HG02642 (cell line): ENCODE results near the gene SCN7A.
A peak's percentile ranks its signal among the peaks of the same experiment; 100 is the strongest.

Experiments
- ATAC-seq: cut with Tn5 transposase; IDR thresholded peaks from one replicate; pipeline ENCODE4 v1.9.1; 2021; ENCODE audit warnings: mild to moderate bottlenecking; ENCODE audit not compliant: unreplicated experiment, poor library complexity

The SCN7A gene

GRCh38 chr2:166406374-166406773 is 87.7 kb downstream of the SCN7A start:
- ATAC-seq = no peak

DNA sequence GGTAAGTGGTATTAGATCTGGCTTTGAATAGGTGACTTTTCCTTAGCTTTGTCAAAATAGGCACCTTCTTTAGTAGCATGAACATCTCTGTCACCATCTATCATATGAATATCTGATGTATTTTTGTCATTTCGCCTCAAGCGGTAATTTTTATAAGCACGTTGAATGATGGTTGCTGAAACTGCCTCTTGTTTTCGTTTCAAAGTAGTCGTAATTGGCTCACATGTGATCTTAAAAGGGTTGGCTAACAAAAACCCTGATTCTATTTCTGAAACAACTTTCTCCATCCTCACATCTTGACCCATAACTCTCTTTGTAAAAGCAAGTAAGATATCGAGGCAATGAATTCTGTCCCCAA is 88.5 kb downstream of the SCN7A start:
- ATAC-seq = no peak

- ATAC-seq = no peak
Observed at GRCh38 chr2:166404831-166405568, 89.0 kb downstream of the SCN7A start.

DNA sequence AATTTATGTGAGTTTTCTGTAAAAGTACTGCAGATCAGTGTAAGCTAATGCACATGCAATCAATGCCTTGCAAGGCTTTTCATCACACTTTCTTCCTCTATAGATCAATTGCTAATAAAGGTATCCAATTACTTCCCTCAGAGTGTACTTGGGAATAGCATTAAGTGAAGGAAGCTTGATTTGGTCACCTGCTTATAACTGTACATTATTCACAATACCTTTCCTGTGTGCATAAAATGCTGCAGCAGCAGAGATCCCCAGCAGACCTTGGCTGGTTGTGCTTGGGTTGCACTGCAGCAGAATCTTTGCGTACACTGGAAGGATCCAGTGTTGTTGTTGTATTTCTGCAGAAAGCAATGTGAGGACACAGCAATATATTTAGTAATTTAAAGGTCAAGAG is 99.8 kb downstream of the SCN7A start:
- no peak for ATAC-seq

DNA sequence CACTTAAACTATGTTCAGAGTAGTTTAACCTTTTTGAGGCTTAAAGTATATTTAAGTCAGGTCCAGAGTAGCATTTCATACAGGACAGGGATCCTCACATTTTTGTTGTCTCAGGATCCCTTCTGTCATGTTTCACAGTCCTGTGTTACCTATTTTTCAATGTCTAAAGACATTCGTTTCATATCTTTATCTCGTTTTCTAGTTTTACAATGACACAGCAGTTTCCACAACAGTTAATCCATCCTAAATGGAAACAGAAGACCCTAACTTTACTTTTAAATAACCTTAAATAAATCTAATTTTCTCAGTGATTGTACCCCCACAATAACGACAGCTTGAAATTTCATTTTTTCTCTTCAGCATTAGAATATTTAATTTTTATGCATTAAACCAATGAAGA is 101.0 kb downstream of the SCN7A start:
- no peak for ATAC-seq

DNA sequence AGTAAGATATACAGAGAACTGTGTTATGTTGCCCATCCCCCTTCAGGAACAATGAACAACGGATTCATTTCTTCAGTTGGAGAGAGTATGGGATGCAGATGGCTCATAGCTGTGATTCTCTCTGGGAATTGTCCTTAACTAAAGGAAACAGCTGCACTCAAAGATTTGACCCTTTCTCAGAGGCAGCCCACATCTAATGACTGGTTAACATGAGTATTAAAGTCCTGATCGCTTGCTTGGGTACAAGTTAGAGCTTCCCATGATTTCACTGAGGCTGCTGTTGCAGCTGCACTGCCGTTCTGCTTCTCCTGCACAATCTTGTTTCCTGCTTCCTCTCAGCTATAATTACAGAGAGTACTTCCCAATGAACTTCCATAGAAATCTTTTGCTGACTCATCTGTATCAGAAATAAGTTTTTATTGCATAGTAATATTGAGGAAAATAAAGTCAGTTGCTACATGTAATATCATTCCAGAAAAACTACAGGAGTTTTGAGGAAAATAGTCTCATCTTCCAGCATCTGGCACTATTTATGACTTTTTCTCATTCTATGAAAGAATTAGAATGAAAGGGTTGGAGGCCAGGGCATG is 105.5 kb downstream of the SCN7A start:
- ATAC-seq = no peak

- ATAC-seq = no peak
Observed at GRCh38 chr2:166385313-166385712, 108.7 kb downstream of the SCN7A start.

DNA sequence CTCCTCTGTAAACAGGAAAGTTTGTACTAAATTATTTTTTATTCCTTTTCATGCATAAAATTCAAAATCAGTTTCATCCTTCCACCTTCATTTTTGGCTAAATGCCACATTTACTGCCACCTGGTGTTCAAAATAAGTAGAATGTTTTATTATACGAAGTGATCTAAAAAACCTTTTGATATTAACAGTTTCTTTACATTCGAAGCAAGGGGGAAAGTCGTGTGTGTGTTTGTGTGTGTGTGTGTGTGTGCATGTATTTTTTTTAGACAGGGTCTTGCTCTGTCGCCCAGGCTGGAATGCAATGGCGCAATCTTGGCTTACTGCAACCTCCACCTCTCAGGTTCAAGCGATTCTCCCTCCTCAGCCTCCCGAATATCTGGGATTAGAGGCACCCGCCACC is 109.3 kb downstream of the SCN7A start:
- no peak for ATAC-seq

DNA sequence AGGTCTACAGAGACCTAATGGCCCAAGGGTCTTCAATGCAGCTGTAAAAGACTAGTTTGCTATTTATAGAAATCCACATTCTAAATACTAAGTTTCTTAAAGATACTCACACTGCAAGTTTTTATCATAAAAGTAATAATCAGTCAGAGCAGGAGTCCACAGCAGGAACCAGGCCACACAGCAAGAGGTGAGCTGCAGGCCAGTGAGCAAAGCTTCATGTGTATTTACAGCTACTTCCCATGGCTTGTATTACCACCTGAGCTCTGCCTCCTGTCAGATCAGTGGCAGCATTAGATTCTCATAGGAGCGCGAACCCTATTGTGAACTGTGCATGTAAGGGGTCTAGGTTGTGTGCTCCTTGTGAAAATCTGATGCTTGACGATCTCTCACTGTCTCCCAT is 111.6 kb downstream of the SCN7A start:
- no peak for ATAC-seq

- ATAC-seq = no peak
Observed at GRCh38 chr2:166380615-166381014, 113.4 kb downstream of the SCN7A start.

GRCh38 chr2:166376873-166377272 is 117.2 kb downstream of the SCN7A start:
- ATAC-seq = no peak

- ATAC-seq = no peak
Observed at GRCh38 chr2:166376488-166376828, 117.6 kb downstream of the SCN7A start.

DNA sequence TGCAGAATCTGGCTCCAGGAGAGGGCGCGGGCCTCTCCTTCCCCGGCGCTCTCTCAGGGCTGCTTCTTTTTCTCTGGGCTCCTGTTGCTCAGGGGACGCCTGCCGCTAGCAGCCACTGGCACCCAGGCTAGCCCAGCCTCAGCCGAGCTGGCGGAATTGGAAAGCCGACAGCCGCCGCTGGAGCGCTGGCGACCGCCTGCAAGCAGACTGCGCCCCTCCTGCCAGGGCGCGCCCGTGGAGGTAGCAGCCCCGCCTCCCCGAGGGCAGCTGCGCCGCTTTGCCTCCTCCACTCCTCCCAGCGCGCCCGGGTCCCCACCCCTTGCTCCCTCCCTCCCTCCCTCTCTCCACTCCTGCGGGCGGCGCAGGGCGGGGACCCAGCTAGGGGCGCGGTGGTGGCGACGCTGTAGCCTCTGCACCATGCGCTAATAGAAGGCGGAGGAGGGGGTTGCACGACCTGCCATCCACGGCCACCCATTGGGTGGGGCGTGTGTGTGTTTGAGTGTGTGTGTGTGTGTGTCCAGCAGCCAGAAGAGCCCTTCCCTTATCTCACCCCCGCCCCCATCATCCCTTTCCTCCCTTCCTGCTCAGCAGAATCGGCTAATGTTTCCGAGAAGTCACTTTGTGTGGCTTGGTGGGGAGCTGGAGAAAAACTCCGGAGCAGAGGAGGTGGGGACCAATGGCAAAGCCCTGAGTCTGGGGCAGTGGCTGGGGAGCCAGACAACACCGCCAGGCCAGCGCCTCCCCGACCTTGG is 118.1 kb downstream of the SCN7A start, which contains the start of gene SCN9A:
SCN9A (minus strand) TSS at position 209 of the 752 bp plus-strand sequence. CDS start 64,188 bp downstream, outside the sequence.
- peak; percentile 75 for ATAC-seq

DNA sequence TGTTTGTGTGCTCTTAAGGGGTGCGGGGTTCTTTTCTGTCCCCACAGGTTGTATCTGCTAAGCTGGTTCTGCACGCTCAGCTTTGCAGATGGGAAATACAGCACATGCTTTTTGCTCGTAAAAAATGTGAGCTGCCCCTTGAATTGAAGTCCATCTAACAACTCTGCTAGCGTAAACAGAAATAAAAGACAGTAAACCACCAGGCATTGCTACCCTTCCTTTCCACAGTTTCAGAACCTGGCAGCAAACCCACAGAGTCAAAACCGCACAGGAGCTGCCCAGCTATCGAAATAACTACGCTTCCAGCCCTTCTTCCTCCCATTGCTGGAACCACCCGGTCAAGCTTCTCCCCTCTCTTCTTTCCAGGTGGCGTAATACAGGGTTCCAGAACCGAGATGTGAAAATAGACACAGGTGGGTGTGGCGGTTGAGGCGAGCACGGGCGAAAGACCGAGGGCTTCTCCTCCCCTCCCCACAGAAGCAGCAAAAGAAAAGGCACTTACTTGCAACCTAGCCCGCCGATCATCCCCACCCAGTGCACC is 118.8 kb downstream of the SCN7A start:
- ATAC-seq = no peak

- ATAC-seq = no peak
Observed at GRCh38 chr2:166373951-166374350, 120.1 kb downstream of the SCN7A start.

DNA sequence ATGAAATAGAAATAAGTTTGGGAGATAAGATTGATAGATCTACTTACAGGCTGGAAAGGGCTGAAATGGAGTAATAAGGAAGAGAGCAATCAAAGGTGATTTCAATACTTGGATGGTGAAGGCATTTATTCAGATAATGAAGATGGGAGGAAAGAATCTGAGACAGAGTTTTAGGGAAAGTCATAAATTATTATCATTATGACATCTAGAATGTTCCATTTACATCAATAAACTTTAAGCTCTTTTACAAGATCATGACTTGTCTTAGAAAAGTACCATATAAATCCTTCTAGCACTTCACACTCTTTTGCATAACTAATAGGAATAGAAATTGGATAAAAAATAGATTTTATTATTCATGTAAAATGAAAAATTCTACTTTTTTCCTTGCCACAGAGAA is 120.5 kb downstream of the SCN7A start:
- ATAC-seq = no peak

DNA sequence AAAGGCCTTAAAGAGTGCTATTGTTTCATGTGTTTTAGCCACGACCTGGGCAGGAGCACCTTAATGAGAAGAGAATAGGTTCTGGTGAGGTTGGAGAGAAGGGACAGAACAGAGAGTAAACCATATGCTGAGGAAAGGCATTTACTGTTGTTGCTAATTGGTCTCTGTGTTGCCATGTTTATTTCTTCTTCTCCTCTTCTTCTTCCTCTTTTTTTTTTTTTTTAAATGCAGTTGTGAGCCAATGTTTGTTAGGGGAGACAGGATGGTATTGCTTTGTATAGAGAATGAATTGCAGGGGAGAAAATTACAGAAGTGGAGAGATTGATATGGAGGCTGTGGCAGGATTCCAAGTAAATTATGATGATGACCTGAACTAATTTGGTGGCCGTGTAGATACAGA is 120.9 kb downstream of the SCN7A start:
- ATAC-seq = no peak

DNA sequence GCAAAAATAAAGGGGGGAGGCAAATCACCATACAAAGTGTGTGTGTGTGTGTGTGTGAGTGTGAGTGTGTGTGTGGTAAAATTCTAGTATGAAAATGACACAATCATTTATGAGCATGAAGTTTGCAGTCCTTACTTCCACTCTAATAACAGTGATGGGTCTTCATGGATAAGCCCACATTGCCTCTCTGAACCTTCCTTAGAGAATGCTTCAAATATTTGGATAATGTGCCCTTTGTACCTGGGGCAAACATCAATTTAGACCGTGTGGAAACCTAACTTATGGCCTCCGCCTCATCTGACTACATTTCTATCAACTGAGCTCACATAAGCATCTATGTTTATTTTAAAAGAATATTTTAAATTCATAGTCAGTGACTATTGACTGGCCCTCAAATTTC is 122.0 kb downstream of the SCN7A start:
- ATAC-seq = no peak

DNA sequence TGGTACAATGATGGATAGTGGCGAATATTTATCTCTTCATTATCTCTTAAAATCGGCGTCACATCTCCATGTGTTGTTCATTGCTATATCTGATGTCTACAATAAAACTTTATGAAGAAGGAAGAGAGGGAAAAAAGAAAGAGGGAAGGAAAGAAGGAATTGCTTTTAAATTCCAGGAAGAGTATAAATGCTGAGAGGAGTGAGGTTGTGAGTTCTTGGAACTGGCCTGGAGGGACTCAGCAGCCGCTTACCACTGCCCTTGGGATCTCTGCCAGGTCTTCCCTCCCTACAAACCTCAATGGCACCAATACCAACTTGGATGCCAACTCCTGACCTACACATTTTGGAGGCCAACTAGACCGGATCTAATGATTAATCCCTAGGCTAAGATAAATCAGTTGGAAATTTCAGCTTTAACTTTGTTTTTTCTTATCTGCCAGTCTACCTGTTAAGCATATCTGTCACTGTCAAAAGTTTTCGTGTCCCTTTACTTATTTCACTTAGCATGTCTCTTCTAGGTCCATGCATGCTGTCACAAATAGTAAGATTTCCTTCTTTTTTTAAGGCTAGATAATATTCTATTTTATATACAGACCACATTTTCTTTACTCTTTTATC is 128.1 kb downstream of the SCN7A start:
- no peak for ATAC-seq

GRCh38 chr2:166365239-166365638 is 128.8 kb downstream of the SCN7A start:
- no peak for ATAC-seq
